HepG2 (cell line): Measurements from ENCODE around the gene SUB1.

Experiments
- TCF7L2 ChIP-seq: IDR thresholded peaks from 2 replicates; pipeline ENCODE4 v1.6.1; 2011; ENCODE audit warnings: mild to moderate bottlenecking, low read depth, low read length, moderate library complexity
- XRCC5 ChIP-seq: fragments of 200-400 bp; formaldehyde crosslinking; optimal IDR thresholded peaks from 2 replicates; pipeline ENCODE3; 2017; ENCODE audit warnings: mild to moderate bottlenecking, low read length
- ZBTB8A ChIP-seq: sonication (generic); formaldehyde crosslinking; IDR thresholded peaks from 2 replicates; pipeline ENCODE4 v1.4.0; 2020; ENCODE audit warnings: mild to moderate bottlenecking, low read depth, missing genetic modification reagents, borderline replicate concordance
- ZNF75D ChIP-seq: sonication (generic); formaldehyde crosslinking; IDR thresholded peaks from 2 replicates; pipeline ENCODE4 v1.8.1; 2023; ENCODE audit warnings: missing genetic modification reagents, mild to moderate bottlenecking, borderline replicate concordance
- TF ChIP-seq, protein P1 (sequence below): sonication (generic); formaldehyde crosslinking; IDR thresholded peaks from 2 replicates; pipeline ENCODE4 v1.5.0; 2020; ENCODE audit warnings: mild to moderate bottlenecking, missing genetic modification reagents, moderate library complexity

DNA sequence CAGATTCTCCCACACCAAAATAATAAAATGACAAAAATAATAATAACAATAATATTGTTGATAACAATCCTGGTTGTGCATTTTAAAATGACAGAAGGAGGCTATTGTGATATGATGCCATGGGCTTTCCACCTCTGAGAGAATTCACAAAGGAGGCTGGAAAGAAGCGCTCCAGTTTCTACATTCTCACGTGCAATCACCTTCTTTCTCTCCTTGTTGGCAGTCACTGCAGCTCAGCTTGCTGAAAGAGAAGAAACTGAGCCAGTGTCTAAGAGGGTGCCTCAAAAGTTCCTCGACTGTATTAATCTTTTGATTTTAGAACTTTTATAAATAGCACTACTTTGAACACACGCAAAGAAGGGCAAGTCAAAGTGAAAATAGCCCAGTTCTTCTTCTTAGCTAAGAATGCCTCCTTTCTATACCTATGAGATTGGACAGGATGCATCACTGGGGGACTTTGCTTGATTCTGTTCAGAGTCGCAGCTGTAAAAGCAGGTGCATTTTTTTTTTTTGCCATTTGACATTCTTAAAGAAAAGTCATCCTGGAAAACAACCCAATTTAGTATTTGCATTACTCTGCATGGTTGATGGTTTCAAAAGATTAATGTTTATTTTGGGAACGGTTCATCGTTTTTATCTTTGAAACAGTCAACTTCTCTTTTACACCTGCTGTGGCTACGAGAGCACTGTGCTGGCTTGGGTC lies 12.4 kb upstream of the SUB1 start:
- TF ChIP-seq ZNF75D (CRISPR knock-in tag) (no peak), TCF7L2 (no peak), ZBTB8A (CRISPR knock-in tag) (no peak), XRCC5 (no peak)
- TF ChIP-seq, protein P1, sequence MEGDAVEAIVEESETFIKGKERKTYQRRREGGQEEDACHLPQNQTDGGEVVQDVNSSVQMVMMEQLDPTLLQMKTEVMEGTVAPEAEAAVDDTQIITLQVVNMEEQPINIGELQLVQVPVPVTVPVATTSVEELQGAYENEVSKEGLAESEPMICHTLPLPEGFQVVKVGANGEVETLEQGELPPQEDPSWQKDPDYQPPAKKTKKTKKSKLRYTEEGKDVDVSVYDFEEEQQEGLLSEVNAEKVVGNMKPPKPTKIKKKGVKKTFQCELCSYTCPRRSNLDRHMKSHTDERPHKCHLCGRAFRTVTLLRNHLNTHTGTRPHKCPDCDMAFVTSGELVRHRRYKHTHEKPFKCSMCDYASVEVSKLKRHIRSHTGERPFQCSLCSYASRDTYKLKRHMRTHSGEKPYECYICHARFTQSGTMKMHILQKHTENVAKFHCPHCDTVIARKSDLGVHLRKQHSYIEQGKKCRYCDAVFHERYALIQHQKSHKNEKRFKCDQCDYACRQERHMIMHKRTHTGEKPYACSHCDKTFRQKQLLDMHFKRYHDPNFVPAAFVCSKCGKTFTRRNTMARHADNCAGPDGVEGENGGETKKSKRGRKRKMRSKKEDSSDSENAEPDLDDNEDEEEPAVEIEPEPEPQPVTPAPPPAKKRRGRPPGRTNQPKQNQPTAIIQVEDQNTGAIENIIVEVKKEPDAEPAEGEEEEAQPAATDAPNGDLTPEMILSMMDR (CRISPR knock-in tag) = no peak
